Spleen (tissue), 7 donors: ENCODE results near the gene MTNR1B.

Experiments
- CTCF ChIP-seq, 11 experiments: fragments of 200-600 bp in 7 of 11; fragments of 450-650 bp in 4 of 11; sonication (generic) in 4 of 11; IDR thresholded peaks in 8 of 11; conservative IDR thresholded peaks in 3 of 11; 1 replicate in 7 of 11; 2 replicates in 4 of 11; pipeline versions ENCODE4 v1.4.0 to v1.8.0; 2016 to 2021; ENCODE audit warnings: antibody characterized with exemption in 11 of 11, inconsistent platforms in 4 of 11, mild to moderate bottlenecking in 1 of 11
- POLR2A ChIP-seq, 3 donors: fragments of 450-650 bp; IDR thresholded peaks; one replicate each; pipeline ENCODE4 v1.5.1; 2017; ENCODE audit warnings: antibody characterized with exemption in 3 of 3, mild to moderate bottlenecking in 1 of 3
- donor health status: DM: no; HTN: no; CAD: no; lungs with moderate emphysema.
- donor health status: DM: no; HTN: no; CAD: no.
- donor health status: DM: no; HTN: no; CAD: no.

- TF ChIP-seq CTCF (IDR thresholded peaks at IDR 0.05 in 8 of 11, conservative IDR thresholded peaks at IDR 0.05 in 3 of 11) = no peak
- TF ChIP-seq POLR2A (IDR thresholded peaks at IDR 0.05) = no peak
Measured at GRCh38 chr11:93020248-93021046, 51.0 kb downstream of the MTNR1B start.
